ENCODE measurements around the gene NAA10.
A peak's percentile ranks its signal among the peaks of the same experiment; 100 is the strongest.

Gene NAA10

GRCh38 chrX:153885968-153886903 is 48.6 kb downstream of the NAA10 start, which contains the start of gene L1CAM:
Gene L1CAM, minus strand, starts transcription at chrX:153886173. Its CDS starts 10,337 bp downstream, at chrX:153875836.
- DNase-seq (ENCODE audit: extremely low read depth in 1 of 2, low read depth in 1 of 2) = peak in 1 of 2 donors; percentile 10

GRCh38 chrX:153885208-153885787 is 49.5 kb downstream of the NAA10 start:
- DNase-seq (ENCODE audit: extremely low read depth in 1 of 2, low read depth in 1 of 2) = no peak

- no peak for DNase-seq (ENCODE audit: extremely low read depth in 1 of 2, low read depth in 1 of 2)
These were observed 50.2 kb downstream of the NAA10 start for GRCh38 chrX:153884590-153884989.

- DNase-seq (ENCODE audit: extremely low read depth in 1 of 2, low read depth in 1 of 2) = no peak
These were observed 50.7 kb downstream of the NAA10 start for GRCh38 chrX:153884136-153884535.

GRCh38 chrX:153883163-153883843 is 51.5 kb downstream of the NAA10 start:
- no peak for DNase-seq (ENCODE audit: extremely low read depth in 1 of 2, low read depth in 1 of 2)

GRCh38 chrX:153882557-153882956 is 52.3 kb downstream of the NAA10 start:
- no peak for DNase-seq (ENCODE audit: extremely low read depth in 1 of 2, low read depth in 1 of 2)

- DNase-seq (ENCODE audit: extremely low read depth in 1 of 2, low read depth in 1 of 2) = no peak
These were observed 52.7 kb downstream of the NAA10 start for GRCh38 chrX:153882086-153882498.

GRCh38 chrX:153881281-153881680 is 53.6 kb downstream of the NAA10 start:
- DNase-seq (ENCODE audit: extremely low read depth in 1 of 2, low read depth in 1 of 2) = no peak

GRCh38 chrX:153880440-153880815 is 54.4 kb downstream of the NAA10 start:
- DNase-seq (ENCODE audit: extremely low read depth in 1 of 2, low read depth in 1 of 2) = no peak

- DNase-seq (ENCODE audit: extremely low read depth in 1 of 2, low read depth in 1 of 2) = no peak
These were observed 54.9 kb downstream of the NAA10 start for GRCh38 chrX:153879741-153880439.

All from activated CD8-positive, alpha-beta memory T cell treated with anti-CD3 and anti-CD28 coated beads for 1 hour (primary cell).